Tibial artery (tissue), 4 donors: ENCODE measurements around the gene DPPA2.

Source experiments
- DNase-seq, 2 donors: peaks; one replicate each; pipeline ENCODE4 v3.0.0-alpha.2; 2019
- H3K27ac ChIP-seq, 2 donors: fragments of 200-600 bp; sonication (generic) in 1 of 2; 1 replicate in 1 of 2; 2 replicates in 1 of 2; pipeline ENCODE4 v1.5.1; 2018 to 2019; ENCODE audit warnings: mild to moderate bottlenecking in 1 of 2
- H3K27me3 ChIP-seq, 2 donors: fragments of 200-600 bp; sonication (generic) in 1 of 2; one replicate each; pipeline versions ENCODE4 v1.5.1 to v1.6.0; 2016 to 2019
- H3K36me3 ChIP-seq, 3 donors: fragments of 200-600 bp; sonication (generic) in 2 of 3; one replicate each; pipeline ENCODE4 v1.5.1; 2016 to 2019; ENCODE audit warnings: mild to moderate bottlenecking in 2 of 3
- H3K4me1 ChIP-seq, 4 donors: fragments of 200-600 bp; sonication (generic) in 2 of 4; 1 replicate in 3 of 4; 2 replicates in 1 of 4; pipeline ENCODE4 v1.5.1; 2016 to 2019
- H3K4me3 ChIP-seq, 2 donors: fragments of 200-600 bp; sonication (generic) in 1 of 2; 1 replicate in 1 of 2; 2 replicates in 1 of 2; pipeline ENCODE4 v1.5.1; 2018 to 2019; ENCODE audit warnings: mild to moderate bottlenecking in 2 of 2
- H3K9me3 ChIP-seq, 3 donors: fragments of 200-600 bp; sonication (generic) in 1 of 3; one replicate each; pipeline ENCODE4 v1.5.1; 2016 to 2019
- intact Hi-C: fragments of 100-400 bp; cut with DNase I; formaldehyde crosslinking; loops from one replicate; pipeline ENCODE4 v1.15.0; 2023; ENCODE audit warnings: low total_unique reads
- TF ChIP-seq, protein P1 (sequence below), 2 experiments: fragments of 200-600 bp in 1 of 2; fragments of 450-650 bp in 1 of 2; IDR thresholded peaks; one replicate each; pipeline ENCODE4 v1.5.1; 2017 to 2019; ENCODE audit warnings: antibody characterized with exemption in 2 of 2, mild to moderate bottlenecking in 1 of 2, moderate library complexity in 1 of 2

The DPPA2 gene

DNA sequence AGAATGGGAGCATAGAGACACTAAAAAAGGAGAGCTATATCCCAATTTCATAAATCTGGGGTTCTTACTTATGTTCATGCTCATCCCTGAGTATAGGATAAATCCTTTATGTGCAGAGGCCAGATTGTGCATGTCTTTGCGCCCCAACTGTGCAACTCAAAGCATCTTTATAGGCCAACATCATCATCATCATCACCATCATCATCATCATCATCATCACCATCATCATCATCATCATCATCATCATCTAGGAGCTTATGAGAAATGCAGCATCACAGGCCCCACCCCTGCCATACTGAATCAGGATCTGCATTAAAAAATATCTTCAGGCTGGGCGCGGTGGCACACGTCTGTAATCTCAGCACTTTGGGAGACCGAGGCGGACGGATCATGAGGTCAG is 45.5 kb downstream of the DPPA2 start:
- H3K27ac ChIP-seq = no peak overlapping the region
- no peaks in the 10 kb centered on the region for H3K36me3 ChIP-seq
- H3K4me1 ChIP-seq = peaks cover 0 to 3% (median 0%) of the 10 kb centered on the region in 4 donors
- intact Hi-C loops = no loop called here
- no peak overlapping the region for H3K4me3 ChIP-seq
- TF ChIP-seq, protein P1, sequence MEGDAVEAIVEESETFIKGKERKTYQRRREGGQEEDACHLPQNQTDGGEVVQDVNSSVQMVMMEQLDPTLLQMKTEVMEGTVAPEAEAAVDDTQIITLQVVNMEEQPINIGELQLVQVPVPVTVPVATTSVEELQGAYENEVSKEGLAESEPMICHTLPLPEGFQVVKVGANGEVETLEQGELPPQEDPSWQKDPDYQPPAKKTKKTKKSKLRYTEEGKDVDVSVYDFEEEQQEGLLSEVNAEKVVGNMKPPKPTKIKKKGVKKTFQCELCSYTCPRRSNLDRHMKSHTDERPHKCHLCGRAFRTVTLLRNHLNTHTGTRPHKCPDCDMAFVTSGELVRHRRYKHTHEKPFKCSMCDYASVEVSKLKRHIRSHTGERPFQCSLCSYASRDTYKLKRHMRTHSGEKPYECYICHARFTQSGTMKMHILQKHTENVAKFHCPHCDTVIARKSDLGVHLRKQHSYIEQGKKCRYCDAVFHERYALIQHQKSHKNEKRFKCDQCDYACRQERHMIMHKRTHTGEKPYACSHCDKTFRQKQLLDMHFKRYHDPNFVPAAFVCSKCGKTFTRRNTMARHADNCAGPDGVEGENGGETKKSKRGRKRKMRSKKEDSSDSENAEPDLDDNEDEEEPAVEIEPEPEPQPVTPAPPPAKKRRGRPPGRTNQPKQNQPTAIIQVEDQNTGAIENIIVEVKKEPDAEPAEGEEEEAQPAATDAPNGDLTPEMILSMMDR (IDR thresholded peaks at IDR 0.05) = no peak
- H3K9me3 ChIP-seq = no peaks in the 10 kb centered on the region
- H3K27me3 ChIP-seq = no peaks in the 10 kb centered on the region
- no peak for DNase-seq

DNA sequence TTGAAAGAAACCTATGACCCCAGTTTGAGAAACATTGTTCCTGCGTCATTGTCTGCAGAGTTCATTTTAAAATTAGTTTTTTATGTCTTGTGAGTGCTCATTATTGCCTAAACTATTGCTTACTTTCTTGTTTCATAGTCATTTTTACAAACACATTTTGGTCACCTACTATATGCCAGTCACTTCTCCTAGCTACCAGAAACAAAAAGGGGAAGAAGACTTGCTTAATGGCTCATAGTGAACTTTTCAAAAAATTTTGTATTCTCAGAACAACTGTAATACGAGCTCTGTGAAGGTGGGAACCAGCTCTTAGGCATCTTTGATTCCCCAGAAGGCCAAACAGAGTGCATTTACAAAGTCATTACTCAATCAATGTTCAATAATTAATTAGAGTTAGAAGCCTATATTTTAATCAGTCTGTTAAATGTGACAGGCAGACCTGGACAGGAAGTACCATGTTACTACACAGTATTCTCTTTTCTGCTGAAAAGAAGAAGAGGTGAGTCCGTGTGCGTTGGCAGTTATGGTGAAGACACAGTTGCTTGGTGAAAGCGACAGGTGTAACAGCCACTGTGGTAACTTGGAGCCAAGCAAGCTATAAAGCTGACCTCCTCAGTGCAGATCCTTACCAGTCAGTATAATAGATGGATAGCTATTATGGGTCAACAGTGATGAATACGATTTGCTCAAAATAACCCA is 46.6 kb downstream of the DPPA2 start:
- no peak overlapping the region for H3K27ac ChIP-seq
- TF ChIP-seq, protein P1 (IDR thresholded peaks at IDR 0.05) = no peak
- intact Hi-C loops = no loop called here
- no peaks in the 10 kb centered on the region for H3K36me3 ChIP-seq
- H3K4me1 ChIP-seq = no peaks in the 10 kb centered on the region
- H3K27me3 ChIP-seq = no peaks in the 10 kb centered on the region
- DNase-seq = no peak
- H3K4me3 ChIP-seq = no peak overlapping the region
- no peaks in the 10 kb centered on the region for H3K9me3 ChIP-seq

DNA sequence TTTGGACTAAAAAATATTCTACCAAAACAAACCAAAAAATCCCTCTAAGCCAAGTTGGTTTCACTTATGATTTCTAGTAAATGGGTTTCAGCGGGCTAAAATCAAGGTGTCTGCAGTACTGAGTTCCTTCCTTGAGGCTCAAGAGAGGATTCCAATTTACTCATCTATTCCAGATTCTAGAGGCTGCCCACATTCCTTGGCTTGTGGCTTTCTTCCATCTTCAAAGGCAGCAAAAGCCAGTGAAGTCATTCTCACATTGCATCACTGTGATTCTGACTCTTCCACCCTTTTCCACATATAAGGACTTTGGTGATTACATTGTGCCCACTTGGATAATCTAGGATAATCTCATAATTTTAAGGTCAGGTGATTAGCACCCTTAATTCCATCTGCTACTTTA is 48.1 kb downstream of the DPPA2 start:
- Histone ChIP-seq H3K4me1 (no peaks in the 10 kb centered on the region), H3K4me3 (no peak overlapping the region), H3K27me3 (no peaks in the 10 kb centered on the region), H3K9me3 (no peaks in the 10 kb centered on the region), H3K36me3 (no peaks in the 10 kb centered on the region), H3K27ac (no peak overlapping the region)
- TF ChIP-seq, protein P1 (IDR thresholded peaks at IDR 0.05) = no peak
- intact Hi-C loops = no loop called here
- no peak for DNase-seq

DNA sequence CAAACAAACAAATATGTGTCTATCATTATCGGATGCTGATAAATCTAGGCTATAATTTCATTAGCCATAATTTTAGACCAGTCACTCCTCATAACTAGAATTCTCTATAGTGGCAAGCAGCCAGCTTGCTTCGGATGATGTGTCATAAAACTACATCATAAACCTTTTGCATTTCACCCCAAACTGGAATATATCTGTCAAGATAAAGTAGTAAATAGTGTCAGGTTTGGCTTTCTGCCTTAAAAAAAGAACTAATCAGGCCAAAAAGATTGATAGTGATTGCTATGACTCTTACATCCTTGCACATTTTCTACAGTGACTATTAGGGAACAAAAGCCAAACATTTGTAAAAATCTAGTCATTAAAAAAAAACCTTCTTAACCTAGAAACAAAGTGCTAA is 51.0 kb downstream of the DPPA2 start:
- intact Hi-C loops = no loop called here
- Histone ChIP-seq H3K9me3 (no peaks in the 10 kb centered on the region), H3K27me3 (no peaks in the 10 kb centered on the region), H3K27ac (no peak overlapping the region), H3K4me3 (no peak overlapping the region), H3K36me3 (no peaks in the 10 kb centered on the region), H3K4me1 (no peaks in the 10 kb centered on the region)
- TF ChIP-seq, protein P1 (IDR thresholded peaks at IDR 0.05) = no peak
- no peak for DNase-seq

DNA sequence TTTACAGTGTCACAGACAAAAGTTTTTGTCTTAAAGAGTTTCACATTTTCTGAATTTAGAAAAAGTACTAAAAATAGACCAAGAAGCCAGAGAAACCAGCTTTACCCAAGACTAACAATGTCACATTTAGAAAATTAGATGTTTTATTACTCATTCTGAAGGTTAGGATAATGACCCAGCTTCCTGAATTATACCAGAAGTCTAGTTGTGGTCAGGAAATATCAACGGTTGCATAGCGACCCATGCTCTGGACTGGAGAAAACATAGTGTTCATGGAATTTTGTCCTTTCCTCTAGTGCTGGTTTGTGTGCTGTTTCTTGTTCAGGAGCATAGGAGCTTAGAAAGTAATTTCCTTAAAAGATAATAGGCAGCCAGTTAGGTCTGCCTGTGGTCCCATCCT is 59.0 kb downstream of the DPPA2 start:
- no peak for DNase-seq
- Histone ChIP-seq H3K27me3 (no peaks in the 10 kb centered on the region), H3K36me3 (no peaks in the 10 kb centered on the region), H3K27ac (no peak overlapping the region), H3K9me3 (no peaks in the 10 kb centered on the region), H3K4me1 (peaks cover 0 to 20% (median 0%) of the 10 kb centered on the region in 4 donors), H3K4me3 (no peak overlapping the region)
- intact Hi-C loops = no loop called here
- TF ChIP-seq, protein P1 (IDR thresholded peaks at IDR 0.05) = no peak

DNA sequence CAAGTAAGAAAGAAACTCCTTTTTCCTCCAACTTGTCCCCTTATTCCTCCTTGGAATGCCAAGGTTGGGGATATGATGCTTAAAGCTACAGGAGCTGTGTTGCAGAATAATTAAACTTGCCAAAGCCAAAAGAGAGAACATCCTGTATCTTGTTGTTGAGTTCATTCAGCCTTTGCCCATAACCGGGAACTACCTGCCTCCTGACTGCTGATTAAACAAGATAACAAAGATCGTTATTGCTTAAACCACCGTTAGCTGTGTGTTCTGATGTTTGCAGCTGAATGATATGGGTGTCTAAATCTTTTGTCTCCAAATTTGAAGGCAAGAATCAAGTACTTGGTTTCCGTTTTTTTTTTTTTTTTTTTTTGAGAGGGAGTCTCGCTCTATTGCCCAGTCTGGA is 61.5 kb downstream of the DPPA2 start:
- Histone ChIP-seq H3K36me3 (no peaks in the 10 kb centered on the region), H3K4me3 (no peak overlapping the region), H3K27me3 (no peaks in the 10 kb centered on the region), H3K9me3 (no peaks in the 10 kb centered on the region), H3K27ac (no peak overlapping the region), H3K4me1 (peaks cover 0 to 20% (median 0%) of the 10 kb centered on the region in 4 donors)
- intact Hi-C loops = no loop called here
- DNase-seq = no peak
- TF ChIP-seq, protein P1 (IDR thresholded peaks at IDR 0.05) = no peak
